CD4-positive, alpha-beta T cell treated with Interferon alpha-2 for 1 hour (primary cell): Measurements from ENCODE around the gene ZYX.
A peak's percentile ranks its signal among the peaks of the same experiment; 100 is the strongest.
"Not testable (repeated sequence)": the region's sequence is repeated elsewhere in the genome, so short reads cannot be mapped to it uniquely, and the experiment has no call there.

Experiments
- DNase-seq, 2 donors: peaks; one replicate each; pipeline ENCODE4 v3.0.0-alpha.2; 2020 to 2022

The ZYX gene

GRCh38 chr7:143398616-143399015 is 17.5 kb downstream of the ZYX start:
- no peak for DNase-seq

- DNase-seq, result no peak
Observed at GRCh38 chr7:143399151-143399550, 18.0 kb downstream of the ZYX start.

- DNase-seq, result no peak
Observed at GRCh38 chr7:143399642-143400041, 18.5 kb downstream of the ZYX start.

GRCh38 chr7:143401265-143401664 is 20.1 kb downstream of the ZYX start:
- no peak for DNase-seq

GRCh38 chr7:143402233-143402632 is 21.1 kb downstream of the ZYX start:
- DNase-seq, result not testable (repeated sequence)

- DNase-seq, result no peak
Observed at GRCh38 chr7:143405173-143406001, 24.2 kb downstream of the ZYX start.

GRCh38 chr7:143406002-143406357 is 24.8 kb downstream of the ZYX start:
- no peak for DNase-seq

- peak; percentile 33 to 64 for DNase-seq
Observed at GRCh38 chr7:143407287-143408251, 26.4 kb downstream of the ZYX start.

GRCh38 chr7:143408252-143408685 is 27.1 kb downstream of the ZYX start:
- no peak for DNase-seq

GRCh38 chr7:143408686-143409561 is 27.8 kb downstream of the ZYX start, which contains the start of gene EPHA1:
Gene EPHA1 (minus strand): TSS chr7:143408856. CDS start chr7:143408805, 51 bp downstream.
- DNase-seq, result peak; percentile 58 to 79

GRCh38 chr7:143410521-143411004 is 29.4 kb downstream of the ZYX start:
- no peak for DNase-seq

GRCh38 chr7:143411976-143412708 is 31.0 kb downstream of the ZYX start:
- DNase-seq, result no peak

- no peak for DNase-seq
Observed at GRCh38 chr7:143413123-143413522, 32.0 kb downstream of the ZYX start.

- not testable (repeated sequence) for DNase-seq
Observed at GRCh38 chr7:143415209-143415608, 34.1 kb downstream of the ZYX start.

GRCh38 chr7:143415742-143416397 is 34.7 kb downstream of the ZYX start:
- DNase-seq, result no peak

- DNase-seq, result peak in 1 of 2 donors; percentile 72
Observed at GRCh38 chr7:143416565-143417149, 35.5 kb downstream of the ZYX start.

GRCh38 chr7:143417734-143418383 is 36.7 kb downstream of the ZYX start:
- no peak for DNase-seq

GRCh38 chr7:143418681-143419458 is 37.7 kb downstream of the ZYX start:
- no peak for DNase-seq

GRCh38 chr7:143419880-143420279 is 38.7 kb downstream of the ZYX start:
- DNase-seq, result no peak
